ENCODE measurements around the gene GIPC1. TPM values are rescaled to one million over a fixed set of nuclear protein-coding genes. Genes with fewer than 3 reads are reported as not detected.
"Not testable (repeated sequence)": the region's sequence is repeated elsewhere in the genome, so short reads cannot be mapped to it uniquely, and the experiment has no call there.

GIPC1 gene
- 54.9 TPM for polyA plus RNA-seq (2012; ENCODE audit: insufficient read depth, insufficient read length)

- peak; percentile 82 for DNase-seq (ENCODE audit: low read depth, low spot score)
Measured at GRCh38 chr19:14496029-14496833, at the start of gene GIPC1. GIPC1 (minus strand) TSS chr19:14496127; CDS start chr19:14482976, 13,151 bp downstream.

GRCh38 chr19:14545716-14546082, 49.8 kb upstream of the GIPC1 start:
- no peak overlapping the region for H3K4me3 ChIP-seq (ENCODE audit: low read length)
- no peak for DNase-seq (ENCODE audit: low read depth, low spot score)

More at GRCh38 chr19:14496029-14496833, at the start of gene GIPC1:
- peak within 1 kb of the TSS; percentile 62 for H3K4me3 ChIP-seq (ENCODE audit: low read length)

DNA sequence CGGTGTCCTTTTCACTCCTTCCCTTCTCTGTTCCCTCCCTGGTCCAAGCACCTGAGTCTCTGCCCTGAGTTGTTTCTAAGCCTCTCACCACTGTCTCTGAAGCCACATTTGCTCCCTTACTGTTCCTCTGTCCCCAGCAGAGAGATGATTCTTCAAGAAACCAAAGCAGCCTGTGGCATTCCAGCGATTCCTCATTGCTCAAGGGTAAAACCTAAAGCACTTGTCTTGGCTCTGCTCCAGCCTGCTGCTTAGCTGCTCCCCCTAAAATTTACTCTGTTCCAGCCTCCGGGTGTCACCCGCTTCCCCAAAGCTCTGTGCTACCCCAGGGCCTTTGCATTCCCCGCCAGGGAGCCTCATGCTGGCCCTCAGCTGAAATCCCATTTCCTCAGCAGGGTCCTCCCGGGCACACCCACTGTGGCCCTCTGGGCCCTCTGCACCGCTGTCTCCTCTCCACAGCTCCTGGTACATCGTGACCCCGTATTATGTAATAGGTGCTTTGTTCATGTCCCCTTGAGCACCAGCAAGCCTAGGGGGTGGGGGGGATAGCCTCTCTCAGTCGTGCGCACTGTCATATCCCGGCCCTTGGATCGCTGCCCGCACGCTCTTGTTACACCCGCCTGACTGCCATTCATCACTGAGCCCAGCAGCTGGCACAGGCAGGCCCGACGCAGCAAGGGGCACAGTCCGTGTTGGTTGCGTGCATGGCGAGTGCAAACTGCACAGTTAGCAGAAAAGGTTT, 49.2 kb upstream of the GIPC1 start:
- DNase-seq (ENCODE audit: low read depth, low spot score): no peak
- H3K4me3 ChIP-seq (ENCODE audit: low read length): no peak overlapping the region

DNA sequence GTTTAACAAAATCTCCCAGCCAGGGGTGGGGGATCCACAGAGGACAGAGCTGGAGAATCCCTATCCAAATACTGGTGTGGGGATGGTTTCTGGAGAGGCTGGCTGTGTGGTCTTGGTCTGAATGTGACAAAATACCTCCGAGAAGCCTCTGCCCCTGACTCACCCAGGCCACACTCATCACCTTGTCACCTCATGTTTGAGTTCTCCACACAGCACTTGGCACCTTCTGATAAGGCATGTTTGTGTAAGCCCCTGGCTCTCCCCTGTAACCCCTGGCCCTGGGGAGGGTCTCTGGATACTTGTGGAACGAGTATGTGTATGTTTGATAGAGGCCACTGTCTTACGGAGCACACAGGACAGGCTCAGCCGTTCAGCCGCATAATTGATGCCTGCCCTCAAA, 48.1 kb upstream of the GIPC1 start:
- H3K4me3 ChIP-seq (ENCODE audit: low read length): no peak overlapping the region

GRCh38 chr19:14542711-14543328, 46.9 kb upstream of the GIPC1 start:
- no peak overlapping the region for H3K4me3 ChIP-seq (ENCODE audit: low read length)
- DNase-seq (ENCODE audit: low read depth, low spot score): no peak

More for the DNA sequence above, 48.1 kb upstream of the GIPC1 start:
- DNase-seq (ENCODE audit: low read depth, low spot score): no peak

DNA sequence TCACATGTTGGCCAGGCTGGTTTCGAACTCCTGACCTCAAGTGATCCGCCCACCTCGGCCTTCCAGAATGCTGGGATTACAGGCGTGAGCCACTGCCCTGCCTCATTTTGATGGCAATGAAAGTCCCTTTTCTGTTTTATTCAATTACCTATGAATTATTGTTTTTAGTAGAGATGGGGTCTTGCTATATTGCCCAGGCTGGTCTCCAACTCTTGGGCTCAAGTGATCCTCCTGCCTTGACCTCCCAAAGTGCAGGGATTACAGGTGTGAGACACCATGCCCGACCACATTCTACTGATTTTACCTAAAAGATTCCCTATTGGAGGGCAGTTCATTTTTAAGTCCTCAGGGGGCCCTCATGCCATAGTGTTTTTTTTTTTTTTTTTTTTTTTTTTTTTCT, 46.1 kb upstream of the GIPC1 start:
- DNase-seq (ENCODE audit: low read depth, low spot score); H3K4me3 ChIP-seq (ENCODE audit: low read length): not testable (repeated sequence)

GRCh38 chr19:14540741-14541525, 45.0 kb upstream of the GIPC1 start:
- no peak for DNase-seq (ENCODE audit: low read depth, low spot score)

GRCh38 chr19:14536926-14537692, 41.2 kb upstream of the GIPC1 start:
- H3K4me3 ChIP-seq (ENCODE audit: low read length): no peak overlapping the region
- DNase-seq (ENCODE audit: low read depth, low spot score): peak; percentile 81

More at GRCh38 chr19:14540741-14541525, 45.0 kb upstream of the GIPC1 start:
- no peak overlapping the region for H3K4me3 ChIP-seq (ENCODE audit: low read length)

DNA sequence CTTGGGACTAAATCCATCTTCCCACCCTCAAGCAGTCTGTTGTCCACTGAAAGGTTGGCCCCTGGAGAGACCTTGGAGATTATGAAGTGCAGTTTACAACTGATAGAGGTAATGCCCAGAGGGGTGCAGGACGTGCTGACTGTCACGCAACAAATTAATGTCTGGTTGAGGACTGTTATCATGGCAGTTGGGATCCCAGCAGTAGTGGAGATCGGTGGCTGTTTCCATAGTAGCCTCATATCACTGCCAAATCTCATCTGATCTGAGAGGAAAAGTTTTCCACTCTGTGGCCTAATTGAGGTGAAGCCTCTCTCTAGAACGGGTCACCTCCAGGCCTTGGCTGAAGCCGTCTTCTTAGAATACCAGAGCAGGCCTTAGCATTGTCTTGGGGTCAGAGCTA, 37.5 kb upstream of the GIPC1 start:
- H3K4me3 ChIP-seq (ENCODE audit: low read length): no peak overlapping the region
- no peak for DNase-seq (ENCODE audit: low read depth, low spot score)

DNA sequence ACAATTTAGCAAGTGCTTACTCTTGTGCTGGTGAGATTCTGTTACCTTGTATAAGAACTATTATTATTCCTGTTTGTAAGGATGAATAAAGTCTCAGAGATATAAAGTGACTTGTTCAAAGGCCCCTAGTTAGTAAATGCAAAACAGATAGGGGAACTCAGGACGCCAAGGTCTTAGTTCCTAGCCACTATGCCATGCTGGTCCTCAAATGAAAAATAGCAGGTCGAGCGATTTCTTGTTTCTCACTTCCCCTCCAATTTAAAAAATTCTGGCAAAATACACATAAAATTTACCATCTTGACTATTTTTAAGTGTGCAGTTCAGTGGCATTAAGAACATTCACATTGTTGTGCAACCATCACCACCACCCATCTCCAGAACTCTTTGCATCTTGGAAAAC, 34.6 kb upstream of the GIPC1 start:
- DNase-seq (ENCODE audit: low read depth, low spot score): no peak
- peak overlapping the region; percentile 98 for H3K4me3 ChIP-seq (ENCODE audit: low read length)

DNA sequence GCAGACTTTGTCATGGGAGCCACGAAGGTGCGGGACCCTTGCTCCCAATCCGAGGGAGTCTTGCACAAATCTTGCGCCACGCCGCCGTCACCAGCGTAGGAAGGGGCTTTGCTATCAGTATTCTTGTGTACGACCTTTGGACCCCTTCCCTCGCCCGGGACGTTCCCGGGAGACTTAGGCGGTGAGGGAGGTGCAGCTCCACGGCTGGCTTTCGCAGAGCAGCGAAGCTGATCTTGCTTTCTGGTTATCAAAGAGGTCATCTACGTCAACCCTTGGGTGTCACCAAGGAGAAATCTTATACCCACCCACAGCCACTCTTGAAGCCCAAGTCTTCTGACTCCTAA, 34.0 kb upstream of the GIPC1 start:
- peak overlapping the region; percentile 98 for H3K4me3 ChIP-seq (ENCODE audit: low read length)
- no peak for DNase-seq (ENCODE audit: low read depth, low spot score)

DNA sequence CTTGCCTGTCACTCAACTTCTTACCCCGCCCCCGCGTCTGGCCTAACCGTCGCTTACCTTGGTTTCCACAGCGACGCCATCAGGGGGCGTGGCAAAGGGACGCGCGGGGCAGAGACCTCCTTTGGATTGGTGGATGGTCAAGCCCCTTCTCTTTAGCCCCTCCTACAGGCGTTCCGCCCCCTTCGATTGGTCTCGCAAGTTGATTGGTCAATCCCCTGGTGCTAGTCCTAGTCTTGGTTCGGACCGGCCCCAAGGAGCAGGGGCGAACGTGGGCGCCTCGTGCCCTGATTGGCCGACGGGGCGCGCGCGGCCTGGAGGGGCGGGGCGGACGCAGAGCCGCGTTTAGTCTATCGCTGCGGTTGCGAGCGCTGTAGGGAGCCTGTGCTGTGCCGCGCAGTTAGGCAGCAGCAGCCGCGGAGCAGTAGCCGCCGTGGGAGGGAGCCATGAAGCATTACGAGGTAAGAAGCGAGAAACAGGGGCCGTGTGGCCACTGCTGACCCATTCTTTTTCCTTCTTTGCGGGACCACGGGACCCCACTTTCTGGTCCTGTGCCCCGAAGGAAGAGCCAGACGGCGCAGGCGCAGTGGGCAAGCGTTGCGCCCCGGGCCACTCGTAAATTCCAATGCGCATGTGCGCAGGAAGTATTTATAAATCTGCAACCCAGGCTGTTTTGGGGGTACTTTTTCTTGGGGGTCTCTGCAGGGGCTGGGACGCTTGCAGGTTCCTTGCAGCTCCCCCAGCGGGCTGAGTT, 33.5 kb upstream of the GIPC1 start, which contains the start of gene TECR:
Gene TECR (plus strand): TSS at position 341 of the 751 bp plus-strand sequence. CDS start 103 bp downstream, at position 444.
- peak within 1 kb of the TSS; percentile 98 for H3K4me3 ChIP-seq (ENCODE audit: low read length)
- peak; percentile 100 for DNase-seq (ENCODE audit: low read depth, low spot score)

DNA sequence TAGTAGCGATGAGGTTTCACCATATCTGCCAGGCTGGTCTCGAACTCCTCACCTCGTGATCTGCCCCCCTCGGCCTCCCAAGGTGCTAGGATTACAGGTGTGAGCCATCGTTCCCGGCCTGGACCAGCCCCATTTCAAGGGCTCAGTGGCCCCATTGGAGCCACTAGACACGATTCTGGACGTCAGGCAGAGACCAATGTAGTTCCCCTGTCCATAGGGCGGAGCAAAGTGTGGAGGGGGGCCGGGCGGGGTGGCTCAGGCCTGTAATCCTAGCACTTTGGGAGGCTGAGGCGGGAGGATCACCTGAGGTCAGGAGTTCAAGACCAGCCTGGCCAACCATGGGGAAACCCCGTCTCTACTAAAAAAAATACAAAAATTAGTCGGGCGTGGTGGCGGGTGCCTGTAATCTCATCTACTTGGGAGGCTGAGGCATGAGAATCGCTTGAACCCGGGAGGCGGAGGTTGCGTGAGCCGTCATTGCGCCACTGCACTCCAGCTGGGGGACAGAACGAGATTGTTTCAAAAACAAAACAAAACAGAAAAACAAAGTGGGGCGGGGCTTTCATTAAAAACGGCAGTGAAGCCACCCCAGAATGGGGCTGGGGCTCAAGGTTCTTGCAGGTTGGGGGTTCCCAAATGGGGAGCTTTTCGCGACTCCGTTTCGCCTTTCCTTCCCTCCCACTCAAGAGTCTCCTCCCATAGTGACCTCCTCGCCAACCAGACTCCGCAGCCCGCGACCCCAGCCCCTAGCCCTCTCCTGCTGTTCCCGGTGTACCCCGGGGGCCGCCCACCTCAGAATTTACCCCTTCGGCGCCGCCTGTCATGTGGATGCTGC, 32.7 kb upstream of the GIPC1 start:
- peak overlapping the region; percentile 63 for H3K4me3 ChIP-seq (ENCODE audit: low read length)
- DNase-seq (ENCODE audit: low read depth, low spot score): no peak

DNA sequence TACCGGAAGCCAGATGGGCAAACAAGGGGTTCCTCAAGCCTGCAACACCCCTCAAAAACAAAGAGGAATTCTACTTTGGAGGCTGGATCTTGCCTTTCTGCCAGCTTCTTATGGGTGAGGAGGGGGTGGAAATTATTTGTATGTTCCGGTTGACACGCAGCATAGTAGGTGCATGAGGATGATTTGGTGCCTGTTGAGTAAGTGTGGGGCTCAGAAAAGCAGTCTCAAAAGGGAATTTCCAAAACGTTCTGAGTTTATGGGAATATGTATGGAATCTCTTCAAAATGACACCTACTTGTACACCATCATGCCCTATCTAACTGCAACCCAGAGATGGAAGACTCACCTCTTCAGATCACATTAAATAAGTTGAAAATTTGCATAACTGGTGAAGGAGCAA, 30.5 kb upstream of the GIPC1 start:
- H3K4me3 ChIP-seq (ENCODE audit: low read length): no peak overlapping the region
- DNase-seq (ENCODE audit: low read depth, low spot score): no peak

DNA sequence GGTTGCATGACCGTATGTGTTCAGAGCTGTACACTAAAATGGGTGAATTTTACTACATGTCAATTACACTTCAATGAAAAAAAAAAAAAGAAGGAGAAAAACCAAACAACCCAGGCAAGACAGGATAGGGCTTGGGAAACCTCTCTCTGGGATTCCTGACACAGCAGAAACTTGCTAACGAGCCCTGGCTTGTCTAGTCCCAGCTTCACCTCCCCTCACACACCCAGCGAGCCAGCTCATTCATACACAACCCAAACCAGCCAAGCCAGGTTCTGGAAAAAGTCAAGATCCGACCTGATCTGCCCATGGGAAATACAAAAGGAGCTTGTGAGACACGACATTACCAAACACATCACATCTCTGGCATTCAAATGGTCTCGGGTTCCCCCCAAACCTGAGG, 29.8 kb upstream of the GIPC1 start:
- no peak for DNase-seq (ENCODE audit: low read depth, low spot score)
- no peak overlapping the region for H3K4me3 ChIP-seq (ENCODE audit: low read length)

GRCh38 chr19:14520543-14520942, 24.6 kb upstream of the GIPC1 start:
- H3K4me3 ChIP-seq (ENCODE audit: low read length): no peak overlapping the region
- DNase-seq (ENCODE audit: low read depth, low spot score): no peak

DNA sequence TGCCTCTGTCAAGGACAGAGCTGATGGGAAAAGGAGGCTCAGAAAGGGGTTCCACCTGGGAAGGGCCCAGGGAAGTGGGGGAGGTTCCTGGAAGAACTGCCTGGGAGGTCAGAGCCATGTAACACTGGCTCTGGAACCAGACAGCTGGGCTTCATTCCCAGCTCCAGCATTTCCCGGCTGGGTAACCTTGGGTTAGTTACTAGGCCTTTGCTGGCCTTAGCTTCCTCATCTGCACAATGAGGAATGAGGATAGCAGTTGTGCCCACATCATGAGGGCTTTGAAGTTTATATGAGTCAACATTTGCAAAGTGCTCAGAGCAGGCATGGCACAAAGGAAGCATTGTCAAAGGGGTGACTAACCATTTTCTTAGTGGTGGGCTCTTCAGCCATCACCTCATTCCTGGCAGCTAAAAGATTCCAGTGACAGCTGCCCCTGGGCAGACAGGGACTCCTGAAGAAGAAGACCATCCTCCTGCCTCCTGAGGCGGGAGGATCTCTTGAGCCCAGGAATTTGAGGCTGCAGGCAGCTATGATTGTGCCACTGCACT, 24.0 kb upstream of the GIPC1 start:
- peak; percentile 46 for DNase-seq (ENCODE audit: low read depth, low spot score)

More for the DNA sequence above, 24.0 kb upstream of the GIPC1 start:
- no peak overlapping the region for H3K4me3 ChIP-seq (ENCODE audit: low read length)

All from Jurkat, Clone E6-1 (cell line).